GM18907 (cell line): ENCODE data around the gene GYPC.
"Not testable (repeated sequence)": the region's sequence is repeated elsewhere in the genome, so short reads cannot be mapped to it uniquely, and the experiment has no call there.

Experiments used
- ATAC-seq: cut with Tn5 transposase; IDR thresholded peaks from one replicate; pipeline ENCODE4 v1.9.1; 2021; ENCODE audit warnings: mild to moderate bottlenecking, moderate library complexity; ENCODE audit not compliant: unreplicated experiment

Gene GYPC

GRCh38 chr2:126655500-126656430 is at the start of gene GYPC:
Gene GYPC (plus strand): TSS chr2:126656158. CDS start chr2:126656264, 106 bp downstream.
- peak; percentile 44 for ATAC-seq

DNA sequence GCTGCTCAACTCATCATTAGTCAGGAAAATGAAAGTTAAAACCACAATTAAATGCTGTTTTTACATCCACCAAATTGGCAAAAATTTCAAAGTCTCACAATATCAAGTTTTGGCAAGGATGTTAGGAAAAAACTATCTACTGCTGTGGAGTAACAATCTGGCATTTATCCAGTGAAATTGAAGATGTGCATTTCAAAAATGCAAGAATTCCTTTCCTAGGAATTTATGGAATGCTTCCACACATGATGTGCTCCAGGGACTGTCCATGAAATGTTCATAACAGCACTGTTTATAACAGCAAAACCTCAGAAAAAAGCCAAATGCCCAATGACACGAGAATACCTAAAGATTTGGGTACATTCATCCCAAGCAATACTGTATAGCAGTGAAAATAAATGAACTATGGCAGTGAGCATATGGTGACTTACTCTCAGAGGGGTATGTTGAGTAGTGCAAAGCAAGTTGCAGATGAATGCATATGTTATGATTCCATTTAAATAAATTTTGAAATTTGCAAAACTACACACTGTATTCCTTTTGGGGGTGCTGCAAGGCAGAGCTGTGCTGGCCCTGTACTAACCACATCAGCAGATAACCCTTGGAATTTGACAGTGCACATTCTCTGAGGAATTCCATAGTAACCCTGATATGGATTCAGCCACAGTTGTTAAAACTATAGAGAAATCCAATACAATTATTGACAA is 41.3 kb upstream of the GYPC start:
- ATAC-seq, result no peak

DNA sequence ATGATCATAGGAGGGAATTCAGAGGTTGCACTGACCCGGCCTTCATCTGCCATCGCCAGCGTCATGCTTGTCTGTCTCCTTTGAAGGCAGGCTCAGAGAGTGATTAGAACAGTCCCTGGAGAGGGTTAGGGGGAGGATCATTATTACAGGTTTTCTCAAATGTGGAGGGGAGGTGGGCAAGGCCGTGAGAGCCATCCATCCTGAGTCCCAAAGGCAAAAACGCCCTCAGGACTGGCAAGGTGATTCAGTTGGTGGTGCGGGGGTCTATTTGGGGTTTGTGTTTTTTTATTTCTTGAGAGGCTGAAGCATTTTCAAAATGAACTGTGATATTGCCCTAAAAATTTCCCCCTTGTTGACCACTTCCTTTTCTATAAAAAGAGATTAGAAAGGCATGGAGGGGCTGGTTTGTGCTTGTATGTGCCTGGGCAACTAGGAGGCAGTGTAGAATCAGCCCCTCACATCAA is 39.3 kb upstream of the GYPC start:
- ATAC-seq, result peak; percentile 82

DNA sequence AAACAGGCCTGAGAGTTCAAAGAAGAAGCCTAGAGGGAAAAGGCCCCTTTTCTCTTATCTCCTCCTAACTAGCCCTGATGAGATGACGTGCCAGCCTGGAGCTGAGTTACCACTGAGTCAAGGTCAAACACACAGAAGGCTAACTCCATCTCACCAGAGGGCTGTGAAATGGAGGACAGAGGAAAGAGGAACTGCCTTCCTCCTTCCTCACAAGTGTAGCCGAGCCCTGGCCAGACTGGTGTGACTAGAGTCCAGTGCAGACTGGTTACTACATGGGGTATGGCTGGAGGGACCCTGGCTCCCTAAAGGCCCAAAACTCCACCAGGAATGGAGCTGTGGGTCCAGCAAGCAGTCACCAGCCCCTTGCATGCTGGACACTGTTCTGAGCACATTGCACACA is 35.7 kb upstream of the GYPC start:
- ATAC-seq, result no peak

DNA sequence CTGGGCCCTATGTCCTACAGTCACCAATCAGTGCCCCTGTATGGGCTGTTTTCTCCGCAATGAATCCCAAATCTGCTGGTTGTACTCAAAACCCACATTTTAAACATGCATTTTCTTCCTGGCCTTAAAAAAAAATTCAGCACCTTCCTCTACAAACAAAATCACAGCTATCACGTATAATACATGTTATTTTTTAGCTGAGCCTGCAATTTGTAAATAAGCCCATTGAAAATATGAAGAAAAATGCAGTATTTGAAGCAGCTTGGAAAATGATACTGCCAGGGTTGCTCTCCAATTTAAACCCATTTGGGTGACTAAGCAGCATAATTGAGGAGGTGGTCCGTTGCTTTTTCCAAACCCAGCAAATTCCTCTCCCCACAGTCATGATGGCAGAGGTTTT is 33.0 kb upstream of the GYPC start:
- no peak for ATAC-seq

DNA sequence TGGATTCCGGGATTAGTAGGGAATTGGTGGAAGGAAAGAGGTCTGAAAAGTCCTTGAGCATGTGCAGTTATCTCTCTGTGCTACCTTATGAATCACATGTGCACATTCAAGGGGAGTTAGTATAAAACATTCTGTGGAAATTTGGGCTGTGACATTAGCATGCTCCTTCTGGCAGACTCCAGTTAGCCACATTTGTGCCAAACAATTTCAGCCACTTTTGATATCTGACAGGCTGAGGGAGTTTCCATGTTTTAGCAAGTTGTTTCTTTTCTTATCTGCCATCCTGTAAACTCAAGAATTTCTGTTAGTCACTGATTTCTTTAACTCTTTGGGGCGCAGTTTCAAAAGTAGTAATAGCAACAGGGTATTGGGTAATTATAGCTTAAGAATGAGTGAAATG is 28.3 kb upstream of the GYPC start:
- no peak for ATAC-seq

- ATAC-seq, result peak; percentile 79
These were observed 21.6 kb upstream of the GYPC start for GRCh38 chr2:126634273-126634861.

DNA sequence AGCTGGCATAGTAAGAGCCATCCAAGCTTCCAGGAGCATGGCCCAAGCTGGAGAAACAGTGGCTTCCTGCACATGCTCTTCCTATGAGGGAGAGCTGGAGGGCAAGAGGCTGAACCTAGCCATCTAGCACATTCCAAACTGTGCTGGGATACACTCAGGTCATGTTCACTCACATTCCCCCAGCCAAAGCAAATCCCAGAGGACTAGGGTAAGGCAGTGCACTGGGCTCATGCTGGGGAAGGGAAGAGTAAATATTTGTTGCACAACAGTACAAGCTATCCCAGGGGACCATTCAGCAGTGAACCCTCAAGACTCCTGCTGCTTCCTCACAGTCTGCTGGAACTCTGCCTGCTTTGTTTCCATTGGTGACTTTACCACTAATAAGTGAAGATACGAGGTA is 20.7 kb upstream of the GYPC start:
- ATAC-seq, result no peak

- ATAC-seq, result no peak
These were observed 20.2 kb upstream of the GYPC start for GRCh38 chr2:126635736-126636135.

DNA sequence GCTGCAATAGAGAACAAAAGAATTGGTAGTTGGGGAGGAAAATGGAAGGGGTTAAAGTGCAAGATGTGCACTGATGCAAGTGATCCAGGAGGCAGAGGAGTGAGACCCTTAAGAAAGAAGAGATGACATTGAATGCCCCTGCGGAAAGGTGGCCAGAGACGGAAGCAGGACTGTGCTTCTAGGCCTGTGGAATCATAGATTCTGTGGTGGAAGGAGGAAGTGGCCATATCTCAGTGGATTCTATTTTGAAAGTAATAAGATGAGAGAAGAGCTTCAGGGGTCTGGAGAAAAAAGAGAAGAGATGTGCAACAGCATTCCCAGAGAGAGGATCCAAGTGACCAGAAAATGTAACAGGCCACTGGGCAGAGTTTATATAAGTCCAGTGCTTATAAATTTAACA is 18.6 kb upstream of the GYPC start:
- no peak for ATAC-seq

DNA sequence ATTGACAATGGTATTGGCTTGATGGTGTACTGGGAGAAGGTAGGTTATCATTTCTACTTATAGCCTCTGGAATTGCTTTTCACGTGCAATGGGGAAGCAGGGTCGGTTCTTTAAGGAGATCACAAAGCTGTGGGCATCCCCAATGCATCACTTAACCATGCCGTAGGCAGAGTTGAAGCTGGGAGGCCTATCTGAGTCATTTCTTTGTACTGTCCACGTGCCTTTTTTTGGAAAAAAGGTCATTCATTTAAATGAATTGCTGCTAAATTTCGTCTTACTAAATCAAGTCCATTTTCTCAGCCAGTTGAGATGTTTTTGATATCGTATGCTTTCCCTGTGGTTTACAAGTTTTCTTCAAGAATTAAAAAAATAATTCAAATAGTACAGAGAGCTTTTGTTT is 17.2 kb upstream of the GYPC start:
- no peak for ATAC-seq

DNA sequence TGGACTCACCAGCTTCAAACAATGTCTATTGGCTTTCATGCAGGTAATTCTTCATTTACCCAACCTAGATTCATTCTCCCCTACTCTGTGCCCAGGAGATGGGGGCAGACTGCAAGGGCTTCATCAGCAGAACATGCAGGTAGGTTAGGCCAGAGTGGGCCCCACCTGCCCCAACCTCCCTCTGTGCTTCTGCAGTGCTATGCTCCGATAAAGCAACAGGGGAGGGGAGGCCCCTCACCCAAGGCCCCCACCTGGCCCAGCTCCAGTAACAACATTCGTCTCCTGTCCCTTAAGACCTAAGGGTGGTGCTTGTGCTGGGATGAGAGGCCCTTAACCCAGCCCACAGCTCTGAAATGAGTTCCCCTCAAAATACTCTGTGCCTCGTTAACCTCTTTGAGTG is 16.7 kb upstream of the GYPC start:
- ATAC-seq, result no peak

DNA sequence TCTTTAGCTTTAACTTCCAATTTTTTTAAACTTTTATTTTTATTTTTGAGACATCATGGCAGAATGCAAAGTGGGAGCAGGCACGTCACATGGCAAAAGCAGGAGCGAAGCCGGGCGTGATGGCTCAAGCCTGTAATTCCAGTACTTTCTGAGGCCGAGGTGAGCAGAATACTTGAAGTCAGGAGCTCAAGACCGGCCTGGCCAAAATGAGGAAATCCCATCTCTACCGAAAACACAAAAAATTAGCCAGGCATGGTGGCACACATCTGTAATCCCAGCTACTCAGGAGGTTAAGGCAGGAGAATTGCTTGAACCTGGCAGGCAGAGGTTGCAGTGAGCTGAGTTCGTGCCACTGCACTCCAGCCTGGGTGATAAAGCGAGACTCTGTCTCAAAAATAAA is 14.7 kb upstream of the GYPC start:
- ATAC-seq, result not testable (repeated sequence)

DNA sequence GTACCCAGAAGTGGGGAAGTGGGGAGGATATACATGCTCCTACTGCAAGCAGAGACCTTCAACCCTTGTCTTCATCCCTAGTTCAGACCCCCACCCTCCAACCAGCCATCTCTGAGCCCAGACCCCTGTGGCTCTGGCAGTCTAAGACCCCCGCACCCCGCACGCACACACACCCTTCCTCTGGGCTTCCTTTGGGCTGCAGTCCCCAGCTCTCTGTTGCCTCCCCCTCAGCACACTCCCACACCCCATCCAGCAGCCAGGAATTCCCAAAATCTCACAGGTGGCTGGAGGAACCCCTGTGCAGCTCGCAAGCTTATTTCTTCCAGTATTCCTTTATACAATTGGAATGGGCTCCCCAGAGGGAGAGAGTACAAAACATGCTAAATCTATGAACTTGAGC is 13.9 kb upstream of the GYPC start:
- no peak for ATAC-seq

DNA sequence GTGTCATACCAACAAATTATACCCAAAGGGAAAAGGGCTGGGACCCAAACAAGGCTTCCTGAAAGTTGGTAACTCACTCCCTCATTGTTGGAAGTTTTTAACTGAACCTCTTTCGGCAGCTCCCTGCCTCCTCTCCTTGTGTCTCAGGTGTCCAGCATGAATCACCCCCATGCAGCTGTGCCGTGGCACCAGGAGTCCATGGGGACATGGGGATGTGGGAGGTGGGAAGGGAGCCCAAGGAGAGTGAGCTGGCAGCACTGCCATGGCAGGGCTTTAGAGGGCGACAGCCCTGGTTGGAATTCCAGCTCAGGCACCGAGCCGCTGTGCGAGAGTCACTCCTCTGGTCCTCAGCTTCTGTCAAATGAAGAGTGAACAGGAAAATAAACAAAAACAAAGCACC is 12.5 kb upstream of the GYPC start:
- ATAC-seq, result no peak

DNA sequence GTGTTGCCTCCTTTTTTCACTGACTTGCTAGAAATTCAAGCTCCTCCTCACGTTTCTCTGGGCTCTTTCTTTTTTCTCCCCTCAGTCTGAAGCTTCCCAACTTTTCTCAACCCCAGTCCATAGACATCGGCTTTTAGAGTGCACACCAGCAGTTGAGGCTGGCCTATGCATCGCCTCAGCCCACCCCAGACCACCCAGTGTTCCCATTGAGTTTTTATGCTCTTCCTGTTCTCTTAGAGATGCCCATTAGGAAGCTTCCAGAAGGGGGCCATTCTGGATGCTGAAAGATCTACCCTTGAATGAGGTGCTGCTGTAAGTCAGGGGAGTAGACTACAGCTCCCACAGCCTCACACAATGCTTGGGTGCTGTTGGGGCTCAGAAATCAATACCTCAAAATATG is 12.0 kb upstream of the GYPC start:
- ATAC-seq, result no peak

GRCh38 chr2:126644630-126645191 is 11.2 kb upstream of the GYPC start:
- peak; percentile 91 for ATAC-seq

- peak; percentile 74 for ATAC-seq
These were observed 10.7 kb upstream of the GYPC start for GRCh38 chr2:126645211-126645618.

DNA sequence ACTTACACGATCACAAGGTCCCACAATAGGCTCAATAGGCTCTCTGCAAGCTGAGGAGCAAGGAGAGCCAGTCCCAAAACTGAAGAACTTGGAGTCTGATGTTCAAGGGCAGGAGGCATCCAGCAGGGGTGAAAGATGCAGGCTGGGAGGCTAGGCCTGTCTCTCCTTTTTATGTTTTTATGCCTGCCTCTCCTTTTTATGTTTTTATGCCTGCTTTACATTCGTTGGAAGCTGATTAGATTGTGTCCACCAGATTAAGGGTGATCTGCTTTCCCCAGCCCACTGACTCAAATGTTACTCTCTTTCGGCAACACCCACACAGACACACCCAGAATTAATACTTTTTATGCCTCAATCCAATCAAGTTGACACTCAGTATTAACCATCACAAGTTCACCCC is 9.9 kb upstream of the GYPC start:
- ATAC-seq, result no peak

DNA sequence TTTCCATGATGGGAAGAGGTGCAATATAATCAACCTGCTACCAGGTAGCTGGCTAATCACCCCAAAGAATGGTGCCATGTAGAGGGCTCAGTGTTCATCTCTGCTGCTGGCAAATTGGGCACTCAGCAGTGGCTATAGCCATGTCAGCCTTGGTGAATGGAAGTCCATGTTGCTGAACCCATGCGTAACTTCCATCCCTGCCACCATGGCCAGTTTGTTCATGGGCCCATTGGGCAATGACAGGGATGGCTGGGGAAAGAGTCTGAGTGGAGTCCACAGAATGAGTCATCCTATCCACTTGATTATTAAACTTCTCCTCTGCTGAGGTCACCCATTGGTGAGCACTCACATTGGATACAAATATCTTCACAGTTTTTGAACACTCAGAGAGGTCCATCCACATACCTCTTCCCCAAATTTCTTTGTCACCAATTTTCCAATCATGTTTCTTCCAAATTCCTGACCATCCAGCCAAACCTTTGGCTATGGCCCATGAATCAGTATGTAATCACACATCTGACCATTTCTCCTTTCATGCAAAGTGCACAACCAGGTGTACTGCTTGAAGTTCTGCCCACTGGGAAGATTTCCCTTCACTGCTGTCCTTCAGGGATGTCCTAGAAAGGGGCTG is 8.1 kb upstream of the GYPC start:
- ATAC-seq, result not testable (repeated sequence)

- not testable (repeated sequence) for ATAC-seq
These were observed 7.6 kb upstream of the GYPC start for GRCh38 chr2:126648345-126648786.
